ENCODE data around the gene TENM4. TPM values are rescaled to one million over a fixed set of nuclear protein-coding genes. Genes with fewer than 3 reads are reported as not detected.

TENM4 gene
- polyA plus RNA-seq, 1 donor from 2014 or later, result 16.8 TPM

GRCh38 chr11:78731027-78731426 lies 709.8 kb downstream of the TENM4 start:
- no peaks in the 10 kb centered on the region for H3K9me2 ChIP-seq (ENCODE audit: insufficient read depth, low read length)
- H3F3A ChIP-seq (ENCODE audit: insufficient read depth, low read length, poor library complexity, severe bottlenecking), result no peaks in the 10 kb centered on the region
- TF ChIP-seq TAF1 (IDR thresholded peaks at IDR 0.05; ENCODE audit: low read depth), result no peak
- no peak for TF ChIP-seq EZH2 (IDR thresholded peaks at IDR 0.05; ENCODE audit: borderline replicate concordance, insufficient read depth, low read length, poor library complexity, severe bottlenecking)
- no peak for TF ChIP-seq REST (IDR thresholded peaks at IDR 0.05; ENCODE audit: borderline replicate concordance)
- no peak for TF ChIP-seq POLR2AphosphoS5 (IDR thresholded peaks at IDR 0.05)
- TF ChIP-seq SMC3 (conservative IDR thresholded peaks at IDR 0.05; ENCODE audit: poor library complexity), result no peak
- TF ChIP-seq, protein P1, sequence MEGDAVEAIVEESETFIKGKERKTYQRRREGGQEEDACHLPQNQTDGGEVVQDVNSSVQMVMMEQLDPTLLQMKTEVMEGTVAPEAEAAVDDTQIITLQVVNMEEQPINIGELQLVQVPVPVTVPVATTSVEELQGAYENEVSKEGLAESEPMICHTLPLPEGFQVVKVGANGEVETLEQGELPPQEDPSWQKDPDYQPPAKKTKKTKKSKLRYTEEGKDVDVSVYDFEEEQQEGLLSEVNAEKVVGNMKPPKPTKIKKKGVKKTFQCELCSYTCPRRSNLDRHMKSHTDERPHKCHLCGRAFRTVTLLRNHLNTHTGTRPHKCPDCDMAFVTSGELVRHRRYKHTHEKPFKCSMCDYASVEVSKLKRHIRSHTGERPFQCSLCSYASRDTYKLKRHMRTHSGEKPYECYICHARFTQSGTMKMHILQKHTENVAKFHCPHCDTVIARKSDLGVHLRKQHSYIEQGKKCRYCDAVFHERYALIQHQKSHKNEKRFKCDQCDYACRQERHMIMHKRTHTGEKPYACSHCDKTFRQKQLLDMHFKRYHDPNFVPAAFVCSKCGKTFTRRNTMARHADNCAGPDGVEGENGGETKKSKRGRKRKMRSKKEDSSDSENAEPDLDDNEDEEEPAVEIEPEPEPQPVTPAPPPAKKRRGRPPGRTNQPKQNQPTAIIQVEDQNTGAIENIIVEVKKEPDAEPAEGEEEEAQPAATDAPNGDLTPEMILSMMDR (IDR thresholded peaks at IDR 0.05; ENCODE audit: poor library complexity, severe bottlenecking), result no peak
- TF ChIP-seq MXI1 (conservative IDR thresholded peaks at IDR 0.05; ENCODE audit: poor library complexity, severe bottlenecking), result no peak
- TF ChIP-seq RAD21 (conservative IDR thresholded peaks at IDR 0.05), result no peak
- no peak for TF ChIP-seq EP300 (conservative IDR thresholded peaks at IDR 0.05; ENCODE audit: poor library complexity, severe bottlenecking)
- peaks cover 12% of the 10 kb centered on the region for H3K36me3 ChIP-seq (ENCODE audit: insufficient read depth, low read length)
- H3K9me3 ChIP-seq (ENCODE audit: low read length), result no peaks in the 10 kb centered on the region
- no peak overlapping the region for H3K4me3 ChIP-seq (ENCODE audit: low read length)
- no peak overlapping the region for H2AFZ ChIP-seq (ENCODE audit: low read depth, low read length)
- H3K79me2 ChIP-seq (replicated peaks; ENCODE audit: insufficient read depth, low read length), result no peaks in the 10 kb centered on the region
- no peak overlapping the region for H3K27ac ChIP-seq (ENCODE audit: low read length)
- H3K4me2 ChIP-seq (ENCODE audit: low read length), result no peak overlapping the region
- no peaks in the 10 kb centered on the region for H4K20me1 ChIP-seq (ENCODE audit: insufficient read depth)
- no peaks in the 10 kb centered on the region for H3K27me3 ChIP-seq (ENCODE audit: insufficient read depth, low read depth, low read length)
- no peak overlapping the region for H3K9ac ChIP-seq (ENCODE audit: low read length)

- Histone ChIP-seq H3K27ac (ENCODE audit: low read length) (no peak overlapping the region), H3K9me2 (ENCODE audit: insufficient read depth, low read length) (no peaks in the 10 kb centered on the region), H3K9me3 (ENCODE audit: low read length) (no peaks in the 10 kb centered on the region), H3F3A (ENCODE audit: insufficient read depth, low read length, poor library complexity, severe bottlenecking) (no peaks in the 10 kb centered on the region), H3K36me3 (ENCODE audit: insufficient read depth, low read length) (peaks cover 19% of the 10 kb centered on the region), H3K4me2 (ENCODE audit: low read length) (no peak overlapping the region), H3K27me3 (ENCODE audit: insufficient read depth, low read depth, low read length) (no peaks in the 10 kb centered on the region), H4K20me1 (ENCODE audit: insufficient read depth) (no peaks in the 10 kb centered on the region), H2AFZ (ENCODE audit: low read depth, low read length) (no peak overlapping the region), H3K4me3 (ENCODE audit: low read length) (no peak overlapping the region), H3K9ac (ENCODE audit: low read length) (no peak overlapping the region), H3K79me2 (replicated peaks; ENCODE audit: insufficient read depth, low read length) (no peaks in the 10 kb centered on the region)
- TF ChIP-seq EZH2 (IDR thresholded peaks at IDR 0.05; ENCODE audit: borderline replicate concordance, insufficient read depth, low read length, poor library complexity, severe bottlenecking), result no peak
- TF ChIP-seq POLR2AphosphoS5 (IDR thresholded peaks at IDR 0.05), result no peak
- no peak for TF ChIP-seq MXI1 (conservative IDR thresholded peaks at IDR 0.05; ENCODE audit: poor library complexity, severe bottlenecking)
- no peak for TF ChIP-seq REST (IDR thresholded peaks at IDR 0.05; ENCODE audit: borderline replicate concordance)
- TF ChIP-seq EP300 (conservative IDR thresholded peaks at IDR 0.05; ENCODE audit: poor library complexity, severe bottlenecking), result no peak
- TF ChIP-seq, protein P1 (IDR thresholded peaks at IDR 0.05; ENCODE audit: poor library complexity, severe bottlenecking), result no peak
These were observed 710.5 kb downstream of the TENM4 start for GRCh38 chr11:78730267-78730824.
